Brain microvascular endothelial cell (primary cell): ENCODE data around the gene TMA16.

Source experiments
- DNase-seq: peaks from one replicate; pipeline ENCODE4 v3.0.0-alpha.2; 2020
- H3K27ac ChIP-seq: fragments of 250-450 bp; sonication (Bioruptor Pico); 2 replicates; pipeline ENCODE4 v1.5.1; 2020; ENCODE audit warnings: mild to moderate bottlenecking, moderate library complexity
- H3K27me3 ChIP-seq: fragments of 250-450 bp; sonication (Bioruptor Pico); replicated peaks from 2 replicates; pipeline ENCODE4 v1.5.1; 2020; ENCODE audit warnings: mild to moderate bottlenecking
- H3K36me3 ChIP-seq: fragments of 250-450 bp; sonication (Bioruptor Pico); replicated peaks from 2 replicates; pipeline ENCODE4 v1.5.1; 2020; ENCODE audit warnings: mild to moderate bottlenecking
- H3K4me3 ChIP-seq: 2 replicates; pipeline ENCODE4 v1.5.1; 2011; ENCODE audit warnings: low read depth, mild to moderate bottlenecking, control low read depth, low read length, moderate library complexity
- in situ Hi-C: cut with HindIII; loops from 2 replicates; pipeline ENCODE4 v1.10.0; 2017; ENCODE audit warnings: low sequenced_read_pairs, low pct_ligation_motif_present
- TF ChIP-seq, protein P1 (sequence below): IDR thresholded peaks from 2 replicates; pipeline ENCODE4 v1.5.1; 2011; ENCODE audit warnings: low read depth, mild to moderate bottlenecking, moderate library complexity, low read length, control low read depth, inconsistent platforms; ENCODE audit errors: missing control alignments

The TMA16 gene

DNA sequence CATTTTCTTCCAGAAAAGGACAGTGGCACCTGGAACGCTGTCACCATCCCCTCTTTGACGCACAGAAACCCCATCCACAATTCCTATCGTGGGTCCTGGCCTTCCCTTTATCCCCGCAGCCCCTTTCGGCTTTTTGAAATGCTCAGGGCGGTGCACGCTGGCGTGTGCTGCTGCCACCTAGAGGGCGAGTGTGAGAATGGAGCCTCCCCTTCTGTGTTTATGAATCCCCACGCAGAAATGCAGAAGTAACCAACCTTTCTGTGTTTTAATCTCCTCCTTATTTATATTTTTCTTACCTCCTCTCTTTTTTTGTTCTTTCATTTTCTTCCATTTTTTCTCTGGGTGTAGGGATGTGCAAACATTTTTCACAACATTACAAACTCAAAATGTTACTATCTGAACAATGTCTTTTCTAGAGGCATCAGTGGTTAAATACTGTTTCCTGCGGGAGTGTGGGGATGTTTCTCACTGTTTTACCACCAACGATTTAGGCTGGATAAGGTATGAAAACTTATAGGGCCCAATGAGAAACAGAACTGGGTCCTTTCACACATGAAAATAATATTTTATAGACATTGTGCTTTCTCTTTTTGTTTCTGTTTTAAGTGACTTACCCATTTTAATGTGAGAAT, 50.0 kb downstream of the TMA16 start:
- in situ Hi-C loops, result no loop called here
- no peak overlapping the region for H3K27ac ChIP-seq
- DNase-seq, result peak; percentile 35

DNA sequence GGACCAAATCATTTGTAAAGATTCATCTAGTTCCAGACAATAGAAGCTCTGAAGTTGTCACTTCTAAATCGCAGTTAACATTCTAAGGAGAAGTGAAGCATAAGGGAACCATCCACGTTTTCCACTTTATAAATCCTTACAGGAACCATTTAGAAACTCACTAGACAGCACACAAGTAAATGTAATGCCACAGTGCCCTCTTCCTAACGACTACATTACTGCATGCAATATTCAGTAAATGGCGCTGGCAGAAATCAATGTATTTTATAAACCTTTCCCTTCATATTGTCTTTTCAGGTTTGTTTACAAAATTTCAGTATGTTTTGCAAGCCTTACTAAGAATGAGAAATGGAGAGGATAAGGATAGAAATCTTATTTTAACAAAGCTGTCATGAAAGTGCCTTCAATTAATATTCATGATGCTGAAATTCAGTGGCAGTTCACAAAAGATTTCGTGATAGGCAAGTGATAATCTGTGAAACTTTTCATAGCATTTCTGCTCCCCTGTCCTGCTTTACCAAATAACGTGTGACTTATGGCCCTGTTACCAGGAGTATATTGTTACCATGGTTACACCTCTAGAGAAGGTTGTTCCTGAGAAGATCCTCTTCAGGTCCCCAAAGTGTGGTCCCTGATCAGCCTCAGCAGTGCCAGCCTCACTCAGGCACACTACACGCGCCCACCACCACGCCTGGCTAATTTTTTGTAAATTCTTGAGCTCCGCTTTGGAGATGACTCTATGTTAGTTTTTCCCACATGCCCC, 54.2 kb downstream of the TMA16 start:
- peak; percentile 50 for DNase-seq
- H3K4me3 ChIP-seq, result no peak overlapping the region
- in situ Hi-C loops, result no loop called here
- no peaks in the 10 kb centered on the region for H3K27me3 ChIP-seq
- TF ChIP-seq, protein P1, sequence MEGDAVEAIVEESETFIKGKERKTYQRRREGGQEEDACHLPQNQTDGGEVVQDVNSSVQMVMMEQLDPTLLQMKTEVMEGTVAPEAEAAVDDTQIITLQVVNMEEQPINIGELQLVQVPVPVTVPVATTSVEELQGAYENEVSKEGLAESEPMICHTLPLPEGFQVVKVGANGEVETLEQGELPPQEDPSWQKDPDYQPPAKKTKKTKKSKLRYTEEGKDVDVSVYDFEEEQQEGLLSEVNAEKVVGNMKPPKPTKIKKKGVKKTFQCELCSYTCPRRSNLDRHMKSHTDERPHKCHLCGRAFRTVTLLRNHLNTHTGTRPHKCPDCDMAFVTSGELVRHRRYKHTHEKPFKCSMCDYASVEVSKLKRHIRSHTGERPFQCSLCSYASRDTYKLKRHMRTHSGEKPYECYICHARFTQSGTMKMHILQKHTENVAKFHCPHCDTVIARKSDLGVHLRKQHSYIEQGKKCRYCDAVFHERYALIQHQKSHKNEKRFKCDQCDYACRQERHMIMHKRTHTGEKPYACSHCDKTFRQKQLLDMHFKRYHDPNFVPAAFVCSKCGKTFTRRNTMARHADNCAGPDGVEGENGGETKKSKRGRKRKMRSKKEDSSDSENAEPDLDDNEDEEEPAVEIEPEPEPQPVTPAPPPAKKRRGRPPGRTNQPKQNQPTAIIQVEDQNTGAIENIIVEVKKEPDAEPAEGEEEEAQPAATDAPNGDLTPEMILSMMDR, result peak; percentile 60
- H3K27ac ChIP-seq, result no peak overlapping the region
- no peaks in the 10 kb centered on the region for H3K36me3 ChIP-seq

More for the DNA sequence above, 50.0 kb downstream of the TMA16 start:
- no peaks in the 10 kb centered on the region for H3K27me3 ChIP-seq
- TF ChIP-seq, protein P1, result peak; percentile 97
- no peaks in the 10 kb centered on the region for H3K36me3 ChIP-seq
- H3K4me3 ChIP-seq, result peak overlapping the region; percentile 39

- Histone ChIP-seq H3K36me3 (no peaks in the 10 kb centered on the region), H3K27me3 (no peaks in the 10 kb centered on the region), H3K4me3 (no peak overlapping the region), H3K27ac (no peak overlapping the region)
- DNase-seq, result no peak
- TF ChIP-seq, protein P1, result no peak
- in situ Hi-C loops, result loop anchor here (25.0 kb wide), 2 partner anchors 211 to 1186 kb away; no protein-coding TSS in a partner anchor
Measured at GRCh38 chr4:163550869-163551267, 56.4 kb downstream of the TMA16 start.

DNA sequence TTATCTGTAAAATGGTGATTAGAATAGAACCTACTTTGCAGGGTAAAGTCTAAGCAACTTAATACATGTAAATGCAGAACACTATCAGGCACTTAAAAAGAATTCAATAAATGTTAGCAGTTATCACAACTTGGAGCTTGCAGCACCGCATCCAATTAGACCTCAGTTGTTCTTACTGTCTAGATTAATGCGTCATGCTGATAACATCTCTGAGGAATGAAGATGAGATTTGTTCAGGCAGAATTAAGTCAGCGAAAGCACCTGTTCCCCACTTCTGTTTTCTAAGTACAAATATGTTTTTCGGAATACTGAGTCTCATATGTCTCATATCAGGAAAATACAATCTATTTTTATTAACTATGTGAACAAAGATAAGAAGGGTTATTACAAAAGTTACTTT, 58.7 kb downstream of the TMA16 start:
- no peaks in the 10 kb centered on the region for H3K27me3 ChIP-seq
- DNase-seq, result no peak
- no peak overlapping the region for H3K27ac ChIP-seq
- H3K36me3 ChIP-seq, result no peaks in the 10 kb centered on the region
- in situ Hi-C loops, result loop anchor here (25.0 kb wide), 2 partner anchors 209 to 1184 kb away; no protein-coding TSS in a partner anchor
- TF ChIP-seq, protein P1, result no peak
- no peak overlapping the region for H3K4me3 ChIP-seq

DNA sequence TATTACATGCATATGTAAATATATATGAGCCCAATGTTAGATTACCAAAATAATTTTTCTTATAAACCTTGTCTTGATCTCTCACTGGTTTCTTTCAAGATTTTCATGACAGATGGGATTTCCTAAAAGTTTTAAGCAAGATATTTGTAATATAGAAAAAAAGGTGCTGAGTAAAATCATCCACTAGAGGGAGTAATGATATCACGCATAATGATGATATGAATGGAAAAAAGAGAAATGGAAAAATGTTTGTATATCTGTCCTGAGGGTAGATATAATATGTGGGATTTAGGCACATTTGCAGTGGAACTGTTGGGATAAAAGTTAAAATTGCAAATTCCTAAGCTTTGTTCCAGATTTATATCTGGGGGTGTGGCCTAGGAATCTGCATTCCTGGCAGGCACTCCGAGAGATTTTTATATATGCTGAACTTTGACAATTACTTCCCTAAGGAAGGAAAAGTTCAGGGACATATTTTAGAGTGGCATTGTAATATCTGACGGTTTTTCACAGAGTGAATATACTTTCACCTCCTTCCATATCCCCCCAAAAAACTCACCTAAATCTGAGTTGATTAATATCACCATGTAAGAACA, 60.5 kb downstream of the TMA16 start:
- no peak overlapping the region for H3K4me3 ChIP-seq
- no peaks in the 10 kb centered on the region for H3K27me3 ChIP-seq
- in situ Hi-C loops, result loop anchor here (25.0 kb wide), 2 partner anchors 207 to 1182 kb away; no protein-coding TSS in a partner anchor
- TF ChIP-seq, protein P1, result peak; percentile 24
- no peak for DNase-seq
- no peak overlapping the region for H3K27ac ChIP-seq
- no peaks in the 10 kb centered on the region for H3K36me3 ChIP-seq
